ENCODE data around the gene RNF182. TPM values are rescaled to one million over a fixed set of nuclear protein-coding genes. Genes with fewer than 3 reads are reported as not detected.

Gene RNF182
- total and polyA plus RNA-seq, 10 of the 15 experiments (the other 5 are each of a cell fraction or from before 2014, with no cell fraction given), result not detected

DNA sequence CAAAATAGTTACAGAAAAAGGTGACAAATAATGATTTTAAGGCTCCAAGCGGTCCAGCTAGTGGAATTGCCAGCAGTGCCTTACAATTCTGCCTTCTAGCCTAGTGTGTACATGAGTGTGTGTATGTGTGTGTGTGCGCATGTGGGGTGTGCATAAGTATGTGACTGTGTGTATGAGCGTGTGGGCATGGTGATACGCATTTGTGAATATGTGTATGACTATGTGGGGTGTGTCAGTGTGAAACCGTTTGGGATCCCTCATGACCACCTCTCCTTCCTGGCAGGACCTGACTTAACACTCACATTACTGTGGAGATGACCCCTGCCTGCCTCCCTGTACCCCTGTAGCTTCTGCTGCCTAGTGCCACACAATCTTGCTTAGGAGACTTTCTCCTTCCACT is 40.4 kb upstream of the RNF182 start:
- H4K20me1 ChIP-seq (ENCODE audit: control insufficient read depth, insufficient read depth), result no peaks in the 10 kb centered on the region
- in situ Hi-C loops (cut with MboI) (no loop called here), intact Hi-C loops (cut with micrococcal nuclease; ENCODE audit: unreplicated experiment) (no loop called here)
- CTCF ChIA-PET, result interaction anchor here (1.0 to 3.2 kb wide), 3 partner anchors 10 to 59 kb away, joined by 3 to 12 read pairs (median 5); no protein-coding TSS in a partner anchor
- no peak overlapping the region for H3K4me2 ChIP-seq (ENCODE audit: control insufficient read depth, insufficient read depth)
- no peak overlapping the region for H3K4me3 ChIP-seq
- RAD21 ChIA-PET (ENCODE audit: unreplicated experiment), result no interaction called here
- H3K9ac ChIP-seq (ENCODE audit: control insufficient read depth, insufficient read depth, low read length), result no peak overlapping the region
- BruUV-seq (replicated peaks), result no TSS peak
- 43% methylated on average over 5 of the region's 5 CpGs for WGBS (ENCODE audit: insufficient coverage, insufficient replicate concordance, low lambda C conversion rate, missing lambda C conversion rate)
- H3K4me1 ChIP-seq (ENCODE audit: control insufficient read depth, insufficient read depth, low read length), result no peaks in the 10 kb centered on the region
- no peak overlapping the region for H2AFZ ChIP-seq (ENCODE audit: control insufficient read depth, low read depth, low read length)
- FAIRE-seq, result no peak
- H3K27ac ChIP-seq (ENCODE audit: control insufficient read depth, insufficient read depth), result no peak overlapping the region
- SMC1A ChIA-PET (ENCODE audit: uncharacterized antibody, unreplicated experiment), result no interaction called here
- POLR2A ChIA-PET, result no interaction called here
- no peaks in the 10 kb centered on the region for H3K79me2 ChIP-seq (ENCODE audit: control insufficient read depth, insufficient read depth, low read length)
- no peak for DNase-seq (ENCODE audit: low read depth, low spot score)
- H3K9me3 ChIP-seq (replicated peaks; ENCODE audit: control insufficient read depth, insufficient read depth, low read length), result no peaks in the 10 kb centered on the region
- H3K27me3 ChIP-seq (replicated peaks in 1 of 2; ENCODE audit: control insufficient read depth in 2 of 2, insufficient read depth in 2 of 2, low read length in 1 of 2), result no peaks in the 10 kb centered on the region; a peak in 1 of 4 replicates
- ATAC-seq, result no peak
- no peaks in the 10 kb centered on the region for H3K36me3 ChIP-seq (ENCODE audit: control insufficient read depth in 2 of 2, insufficient read depth in 2 of 2, low read length in 1 of 2)
- TF ChIP-seq TCF3 (IDR thresholded peaks at IDR 0.05; ENCODE audit: borderline replicate concordance, insufficient read depth, low read depth, low read length) (no peak), RFX5 (IDR thresholded peaks at IDR 0.05; ENCODE audit: low read depth, low read length) (no peak), EZH2 (IDR thresholded peaks at IDR 0.05; ENCODE audit: borderline replicate concordance, control insufficient read depth, low read depth, low read length) (no peak), CBX5 (IDR thresholded peaks at IDR 0.05; ENCODE audit: low read depth) (no peak), ZSCAN29 (IDR thresholded peaks at IDR 0.05) (no peak), NFXL1 (IDR thresholded peaks at IDR 0.05; ENCODE audit: borderline replicate concordance) (no peak), CHD1 (IDR thresholded peaks at IDR 0.05; ENCODE audit: low read depth, low read length) (no peak)

DNA sequence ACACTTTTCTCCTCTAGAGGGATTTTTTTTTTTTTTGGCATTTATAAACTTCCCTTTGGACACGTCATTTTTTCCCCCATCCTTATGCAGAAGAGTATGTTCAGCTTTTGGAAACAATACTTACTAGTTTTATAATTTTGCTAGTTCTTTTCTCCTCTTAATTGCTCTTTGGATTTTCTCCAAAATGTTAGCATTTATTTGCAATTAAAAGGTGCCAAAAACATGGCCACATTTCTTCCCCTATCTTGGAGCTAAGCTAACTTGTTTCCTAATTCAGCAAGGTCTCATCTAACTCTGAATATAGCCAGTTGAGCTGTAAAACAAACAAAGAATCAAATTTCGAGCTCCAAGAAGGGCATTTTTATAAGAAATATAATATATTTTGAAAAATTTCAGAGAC is 39.2 kb upstream of the RNF182 start:
- no TSS peak for BruUV-seq (replicated peaks)
- Histone ChIP-seq H3K4me2 (ENCODE audit: control insufficient read depth, insufficient read depth) (no peak overlapping the region), H3K79me2 (ENCODE audit: control insufficient read depth, insufficient read depth, low read length) (no peaks in the 10 kb centered on the region), H2AFZ (ENCODE audit: control insufficient read depth, low read depth, low read length) (no peak overlapping the region), H3K9ac (ENCODE audit: control insufficient read depth, insufficient read depth, low read length) (no peak overlapping the region), H3K27ac (ENCODE audit: control insufficient read depth, insufficient read depth) (no peak overlapping the region), H3K4me3 (no peak overlapping the region), H3K27me3 (replicated peaks in 1 of 2; ENCODE audit: control insufficient read depth in 2 of 2, insufficient read depth in 2 of 2, low read length in 1 of 2) (no peaks in the 10 kb centered on the region; a peak in 1 of 4 replicates), H3K4me1 (ENCODE audit: control insufficient read depth, insufficient read depth, low read length) (no peaks in the 10 kb centered on the region), H4K20me1 (ENCODE audit: control insufficient read depth, insufficient read depth) (no peaks in the 10 kb centered on the region), H3K36me3 (ENCODE audit: control insufficient read depth in 2 of 2, insufficient read depth in 2 of 2, low read length in 1 of 2) (no peaks in the 10 kb centered on the region), H3K9me3 (replicated peaks; ENCODE audit: control insufficient read depth, insufficient read depth, low read length) (no peaks in the 10 kb centered on the region)
- DNase-seq (ENCODE audit: low read depth, low spot score) (no peak), ATAC-seq (no peak), FAIRE-seq (no peak)
- intact Hi-C loops (cut with micrococcal nuclease; ENCODE audit: unreplicated experiment), result loop anchor here (5.0 kb wide), 1 partner anchor 88 kb away; no protein-coding TSS in a partner anchor
- ChIA-PET RAD21 (ENCODE audit: unreplicated experiment) (interaction anchor here (1.2 kb wide), 1 partner anchor 181 kb away, joined by 3 read pairs; no protein-coding TSS in a partner anchor), CTCF (interaction anchor here (1.0 to 3.2 kb wide), 7 partner anchors 11 to 181 kb away, joined by 3 to 12 read pairs (median 7); no protein-coding TSS in a partner anchor), POLR2A (no interaction called here), SMC1A (ENCODE audit: uncharacterized antibody, unreplicated experiment) (interaction anchor here (0.7 to 2.3 kb wide), 2 partner anchors 43 to 181 kb away, joined by 3 to 5 read pairs; no protein-coding TSS in a partner anchor)
- WGBS (ENCODE audit: insufficient coverage, insufficient replicate concordance, low lambda C conversion rate, missing lambda C conversion rate), result 8% methylated on average over 2 of the region's 2 CpGs
- in situ Hi-C loops (cut with MboI), result no loop called here
- TF ChIP-seq, protein P1, sequence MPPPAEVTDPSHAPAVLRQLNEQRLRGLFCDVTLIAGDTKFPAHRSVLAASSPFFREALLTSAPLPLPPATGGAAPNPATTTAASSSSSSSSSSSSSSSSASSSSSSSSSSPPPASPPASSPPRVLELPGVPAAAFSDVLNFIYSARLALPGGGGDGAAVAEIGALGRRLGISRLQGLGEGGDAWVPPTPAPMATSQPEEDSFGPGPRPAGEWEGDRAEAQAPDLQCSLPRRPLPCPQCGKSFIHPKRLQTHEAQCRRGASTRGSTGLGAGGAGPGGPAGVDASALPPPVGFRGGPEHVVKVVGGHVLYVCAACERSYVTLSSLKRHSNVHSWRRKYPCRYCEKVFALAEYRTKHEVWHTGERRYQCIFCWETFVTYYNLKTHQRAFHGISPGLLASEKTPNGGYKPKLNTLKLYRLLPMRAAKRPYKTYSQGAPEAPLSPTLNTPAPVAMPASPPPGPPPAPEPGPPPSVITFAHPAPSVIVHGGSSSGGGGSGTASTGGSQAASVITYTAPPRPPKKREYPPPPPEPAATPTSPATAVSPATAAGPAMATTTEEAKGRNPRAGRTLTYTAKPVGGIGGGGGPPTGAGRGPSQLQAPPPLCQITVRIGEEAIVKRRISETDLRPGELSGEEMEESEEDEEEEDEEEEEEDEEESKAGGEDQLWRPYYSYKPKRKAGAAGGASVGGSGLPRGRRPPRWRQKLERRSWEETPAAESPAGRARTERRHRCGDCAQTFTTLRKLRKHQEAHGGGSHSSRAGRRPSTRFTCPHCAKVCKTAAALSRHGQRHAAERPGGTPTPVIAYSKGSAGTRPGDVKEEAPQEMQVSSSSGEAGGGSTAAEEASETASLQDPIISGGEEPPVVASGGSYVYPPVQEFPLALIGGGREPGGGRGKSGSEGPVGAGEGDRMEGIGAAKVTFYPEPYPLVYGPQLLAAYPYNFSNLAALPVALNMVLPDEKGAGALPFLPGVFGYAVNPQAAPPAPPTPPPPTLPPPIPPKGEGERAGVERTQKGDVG (CRISPR knock-in tag; IDR thresholded peaks at IDR 0.05), result no peak
- no peak for TF ChIP-seq SUPT20H (IDR thresholded peaks at IDR 0.05; ENCODE audit: borderline replicate concordance, control insufficient read depth, low read depth, low read length)
- TF ChIP-seq FOXM1 (IDR thresholded peaks at IDR 0.05; ENCODE audit: low read depth, low read length), result no peak
- TF ChIP-seq ZBED1 (IDR thresholded peaks at IDR 0.05; ENCODE audit: borderline replicate concordance), result no peak
- TF ChIP-seq, protein P2, sequence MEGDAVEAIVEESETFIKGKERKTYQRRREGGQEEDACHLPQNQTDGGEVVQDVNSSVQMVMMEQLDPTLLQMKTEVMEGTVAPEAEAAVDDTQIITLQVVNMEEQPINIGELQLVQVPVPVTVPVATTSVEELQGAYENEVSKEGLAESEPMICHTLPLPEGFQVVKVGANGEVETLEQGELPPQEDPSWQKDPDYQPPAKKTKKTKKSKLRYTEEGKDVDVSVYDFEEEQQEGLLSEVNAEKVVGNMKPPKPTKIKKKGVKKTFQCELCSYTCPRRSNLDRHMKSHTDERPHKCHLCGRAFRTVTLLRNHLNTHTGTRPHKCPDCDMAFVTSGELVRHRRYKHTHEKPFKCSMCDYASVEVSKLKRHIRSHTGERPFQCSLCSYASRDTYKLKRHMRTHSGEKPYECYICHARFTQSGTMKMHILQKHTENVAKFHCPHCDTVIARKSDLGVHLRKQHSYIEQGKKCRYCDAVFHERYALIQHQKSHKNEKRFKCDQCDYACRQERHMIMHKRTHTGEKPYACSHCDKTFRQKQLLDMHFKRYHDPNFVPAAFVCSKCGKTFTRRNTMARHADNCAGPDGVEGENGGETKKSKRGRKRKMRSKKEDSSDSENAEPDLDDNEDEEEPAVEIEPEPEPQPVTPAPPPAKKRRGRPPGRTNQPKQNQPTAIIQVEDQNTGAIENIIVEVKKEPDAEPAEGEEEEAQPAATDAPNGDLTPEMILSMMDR (IDR thresholded peaks at IDR 0.05 in 2 of 3, conservative IDR thresholded peaks at IDR 0.05 in 1 of 3; ENCODE audit: control insufficient read depth in 2 of 3, extremely low read depth in 1 of 3, insufficient read depth in 1 of 3, low read depth in 3 of 3, low read length in 3 of 3), result no peak
- TF ChIP-seq IKZF2 (IDR thresholded peaks at IDR 0.05), result no peak
